ENCODE data around the gene HOMER1. TPM values are rescaled to one million over a fixed set of nuclear protein-coding genes. Genes with fewer than 3 reads are reported as not detected.

HOMER1 gene
- total RNA-seq, 4 donors from 2014 or later: 3.3 to 73.2 (median 4.0) TPM; not detected in 1

DNA sequence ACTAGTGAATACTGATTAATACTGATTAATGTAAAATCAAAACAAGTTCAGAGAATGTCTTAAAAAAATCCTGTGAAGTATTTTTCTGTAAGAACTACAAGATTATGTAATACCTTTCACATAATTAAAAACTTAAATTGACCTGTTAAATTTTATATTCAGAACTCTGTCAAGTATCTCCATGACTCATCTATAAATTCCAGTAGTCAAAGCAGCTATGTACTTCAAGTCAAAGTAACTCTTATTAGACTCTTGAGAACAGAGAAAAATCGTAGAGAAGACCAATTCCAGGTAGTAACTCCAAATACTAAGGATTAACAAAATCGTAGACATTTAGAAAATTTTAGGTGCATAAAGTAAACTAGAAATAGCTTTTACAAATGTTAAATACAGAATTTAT, 77.1 kb downstream of the HOMER1 start:
- no peak for TF ChIP-seq POLR2AphosphoS5 (IDR thresholded peaks at IDR 0.05)
- TF ChIP-seq, protein P1, sequence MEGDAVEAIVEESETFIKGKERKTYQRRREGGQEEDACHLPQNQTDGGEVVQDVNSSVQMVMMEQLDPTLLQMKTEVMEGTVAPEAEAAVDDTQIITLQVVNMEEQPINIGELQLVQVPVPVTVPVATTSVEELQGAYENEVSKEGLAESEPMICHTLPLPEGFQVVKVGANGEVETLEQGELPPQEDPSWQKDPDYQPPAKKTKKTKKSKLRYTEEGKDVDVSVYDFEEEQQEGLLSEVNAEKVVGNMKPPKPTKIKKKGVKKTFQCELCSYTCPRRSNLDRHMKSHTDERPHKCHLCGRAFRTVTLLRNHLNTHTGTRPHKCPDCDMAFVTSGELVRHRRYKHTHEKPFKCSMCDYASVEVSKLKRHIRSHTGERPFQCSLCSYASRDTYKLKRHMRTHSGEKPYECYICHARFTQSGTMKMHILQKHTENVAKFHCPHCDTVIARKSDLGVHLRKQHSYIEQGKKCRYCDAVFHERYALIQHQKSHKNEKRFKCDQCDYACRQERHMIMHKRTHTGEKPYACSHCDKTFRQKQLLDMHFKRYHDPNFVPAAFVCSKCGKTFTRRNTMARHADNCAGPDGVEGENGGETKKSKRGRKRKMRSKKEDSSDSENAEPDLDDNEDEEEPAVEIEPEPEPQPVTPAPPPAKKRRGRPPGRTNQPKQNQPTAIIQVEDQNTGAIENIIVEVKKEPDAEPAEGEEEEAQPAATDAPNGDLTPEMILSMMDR (IDR thresholded peaks at IDR 0.05): no peak
- TF ChIP-seq EP300 (IDR thresholded peaks at IDR 0.05; ENCODE audit: low read depth): no peak
- no peak for TF ChIP-seq POLR2A (IDR thresholded peaks at IDR 0.05)
- WGBS, 2 donors (ENCODE audit: low coverage in 1 of 2): 66 to 81% methylated on average over 2 of the region's 2 CpGs
- Histone ChIP-seq H3K27me3 (no peaks in the 10 kb centered on the region), H3K4me1 (no peaks in the 10 kb centered on the region), H3K36me3 (no peaks in the 10 kb centered on the region), H3K9me3 (no peaks in the 10 kb centered on the region), H3K4me3 (no peak overlapping the region), H3K27ac (no peak overlapping the region)
- DNase-seq: no peak
- intact Hi-C loops (cut with DNase I; ENCODE audit: low total_unique reads) (no loop called here), in situ Hi-C loops (cut with MboI; ENCODE audit: low pct_ligation_motif_present in 1 of 4, low pct_unique_long_range_greater_than_20kb in 1 of 4, low sequenced_read_pairs in 3 of 4) (no loop called here)

DNA sequence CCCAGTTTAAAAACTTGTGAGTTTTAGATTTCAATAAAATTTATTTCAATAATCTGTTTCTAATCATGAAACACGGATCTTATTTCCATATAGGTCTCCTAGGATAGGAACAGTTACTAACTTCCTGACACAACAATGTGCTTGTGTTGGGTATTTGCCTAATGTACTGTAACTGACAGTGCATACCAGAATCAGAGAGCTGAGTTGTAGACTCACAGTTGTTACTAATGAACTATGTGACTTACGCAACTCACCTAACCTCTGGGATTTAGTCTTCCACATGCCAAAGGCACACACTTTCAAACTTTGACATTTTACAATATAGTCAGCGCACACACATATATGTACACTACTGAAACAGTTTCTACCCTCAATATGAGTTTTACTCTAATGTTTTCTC, 77.7 kb downstream of the HOMER1 start:
- Histone ChIP-seq H3K9me3 (no peaks in the 10 kb centered on the region), H3K27ac (no peak overlapping the region), H3K27me3 (no peaks in the 10 kb centered on the region), H3K36me3 (no peaks in the 10 kb centered on the region), H3K4me3 (no peak overlapping the region), H3K4me1 (no peaks in the 10 kb centered on the region)
- in situ Hi-C loops (cut with MboI; ENCODE audit: low pct_ligation_motif_present in 1 of 4, low pct_unique_long_range_greater_than_20kb in 1 of 4, low sequenced_read_pairs in 3 of 4): no loop called here
- whole genome bisulfite sequencing, 2 donors (ENCODE audit: low coverage in 1 of 2): 92 to 97% methylated on average over 2 to 3 of the region's 3 CpGs
- no peak for DNase-seq
- TF ChIP-seq EP300 (IDR thresholded peaks at IDR 0.05; ENCODE audit: low read depth): no peak
- TF ChIP-seq, protein P1 (IDR thresholded peaks at IDR 0.05): no peak
- no peak for TF ChIP-seq POLR2A (IDR thresholded peaks at IDR 0.05)
- no peak for TF ChIP-seq POLR2AphosphoS5 (IDR thresholded peaks at IDR 0.05)
- intact Hi-C loops (cut with DNase I; ENCODE audit: low total_unique reads): no loop called here

DNA sequence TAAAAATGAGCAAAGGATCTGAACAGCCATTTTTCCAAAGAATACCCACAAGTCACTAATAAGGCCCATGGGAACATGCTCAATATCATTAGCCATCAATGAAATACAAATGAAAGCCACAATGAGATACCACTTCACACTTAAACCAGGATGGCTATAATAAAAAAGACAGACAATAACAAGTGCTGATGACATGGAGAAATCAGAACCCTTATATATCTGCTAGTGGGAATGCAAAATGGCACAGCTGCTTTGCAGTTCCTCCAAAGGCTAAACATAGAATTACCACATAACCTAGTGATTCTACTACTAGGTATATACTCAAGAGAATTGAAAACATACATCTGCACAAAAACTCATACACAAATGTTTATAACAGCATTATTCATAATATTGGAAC, 83.7 kb downstream of the HOMER1 start:
- no peaks in the 10 kb centered on the region for H3K27me3 ChIP-seq
- in situ Hi-C loops (cut with MboI; ENCODE audit: low pct_ligation_motif_present in 1 of 4, low pct_unique_long_range_greater_than_20kb in 1 of 4, low sequenced_read_pairs in 3 of 4) (no loop called here), intact Hi-C loops (cut with DNase I; ENCODE audit: low total_unique reads) (no loop called here)
- H3K36me3 ChIP-seq: no peaks in the 10 kb centered on the region
- H3K9me3 ChIP-seq: no peaks in the 10 kb centered on the region
- H3K4me1 ChIP-seq: no peaks in the 10 kb centered on the region
- H3K4me3 ChIP-seq: no peak overlapping the region
- no peak overlapping the region for H3K27ac ChIP-seq
- TF ChIP-seq, protein P1 (IDR thresholded peaks at IDR 0.05): no peak
- TF ChIP-seq POLR2AphosphoS5 (IDR thresholded peaks at IDR 0.05): no peak
- TF ChIP-seq POLR2A (IDR thresholded peaks at IDR 0.05): no peak
- no peak for TF ChIP-seq EP300 (IDR thresholded peaks at IDR 0.05; ENCODE audit: low read depth)
- no peak for DNase-seq

DNA sequence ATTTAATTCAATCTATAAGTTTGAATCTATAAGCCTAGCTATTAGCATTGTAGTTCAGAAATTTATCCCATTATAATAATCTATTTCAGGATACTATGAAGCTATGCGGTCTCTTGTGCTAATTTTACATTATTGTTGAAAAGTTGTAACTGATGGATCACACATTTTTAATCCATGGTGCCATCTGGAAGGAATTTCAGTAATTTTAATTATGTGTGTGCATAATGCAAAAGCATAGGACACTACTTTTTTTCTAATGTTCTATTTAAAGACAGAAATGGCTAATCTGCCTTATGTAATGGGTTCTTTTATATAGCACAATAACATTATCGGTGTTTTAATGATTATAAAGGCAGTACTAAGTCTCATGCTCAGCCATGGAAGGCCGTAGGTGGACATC, 90.6 kb downstream of the HOMER1 start:
- Histone ChIP-seq H3K4me3 (no peak overlapping the region), H3K27me3 (no peaks in the 10 kb centered on the region), H3K9me3 (no peaks in the 10 kb centered on the region), H3K4me1 (no peaks in the 10 kb centered on the region), H3K36me3 (no peaks in the 10 kb centered on the region), H3K27ac (no peak overlapping the region)
- DNase-seq: no peak
- in situ Hi-C loops (cut with MboI; ENCODE audit: low pct_ligation_motif_present in 1 of 4, low pct_unique_long_range_greater_than_20kb in 1 of 4, low sequenced_read_pairs in 3 of 4): no loop called here
- 75 to 80% methylated on average over 2 to 3 of the region's 3 CpGs for WGBS, 2 donors (ENCODE audit: low coverage in 1 of 2)
- intact Hi-C loops (cut with DNase I; ENCODE audit: low total_unique reads): loop anchor here (10.0 kb wide), 1 partner anchor 1752 kb away; no protein-coding TSS in a partner anchor
- no peak for TF ChIP-seq POLR2AphosphoS5 (IDR thresholded peaks at IDR 0.05)
- TF ChIP-seq, protein P1 (IDR thresholded peaks at IDR 0.05): no peak
- no peak for TF ChIP-seq POLR2A (IDR thresholded peaks at IDR 0.05)
- TF ChIP-seq EP300 (IDR thresholded peaks at IDR 0.05; ENCODE audit: low read depth): no peak

Measured in transverse colon (tissue), 4 donors.